Endothelial cell of umbilical vein (primary cell): ENCODE data around the gene EXOC3L1. TPM values are rescaled to one million over a fixed set of nuclear protein-coding genes. Genes with fewer than 3 reads are reported as not detected.

ENCODE experiments used
- BruUV-seq: library from RNA; stranded (reverse); fragments of 400-500 nt; replicated peaks from 2 replicates; lab custom pipeline; 2021; lab: Mats Ljungman, UMichigan
- CTCF ChIA-PET: fragments of 300-600, 350-600 bp; sonication (Branson Sonifier 250); formaldehyde crosslinking; loops from one replicate; lab custom pipeline; 2021; ENCODE audit warnings: antibody characterized with exemption, inconsistent platforms; lab: Charles Lee
- POLR2A ChIA-PET: fragments of 300-600, 350-600 bp; sonication (Branson Sonifier 250); formaldehyde crosslinking; loops from one replicate; lab custom pipeline; 2021; ENCODE audit warnings: antibody characterized with exemption, inconsistent platforms; lab: Charles Lee
- DNase-seq: peaks from one replicate; pipeline ENCODE4 v3.0.0-alpha.2; 2011; ENCODE audit warnings: low read depth, low spot score
- FAIRE-seq: peaks from 2 replicates; lab custom pipeline; 2011; peaks lifted over from hg19 to GRCh38; lab: Jason Lieb, UNC
- H2AFZ ChIP-seq: 2 replicates; pipeline ENCODE4 v1.6.0; 2012; ENCODE audit warnings: low read depth, low read length, control low read depth, inconsistent platforms
- H3K27ac ChIP-seq: 2 replicates; pipeline ENCODE4 v1.5.1; 2011; ENCODE audit warnings: low read depth, mild to moderate bottlenecking, control low read depth, low read length, moderate library complexity; ENCODE audit not compliant: insufficient read depth
- H3K27me3 ChIP-seq, 2 experiments: 2 replicates each; pipeline versions ENCODE4 v1.6.0 to v1.6.1; 2011; ENCODE audit warnings: low read length in 2 of 2, mixed read lengths in 1 of 2; ENCODE audit not compliant: control insufficient read depth in 2 of 2, insufficient read depth in 2 of 2
- H3K36me3 ChIP-seq, 2 experiments: 2 replicates in 1 of 2; 3 replicates in 1 of 2; pipeline ENCODE4 v1.5.1; 2011; ENCODE audit warnings: low read length in 2 of 2, mild to moderate bottlenecking in 1 of 2, moderate library complexity in 1 of 2; ENCODE audit not compliant: control insufficient read depth in 2 of 2, insufficient read depth in 2 of 2; ENCODE audit errors: extremely low read depth in 1 of 2
- H3K4me1 ChIP-seq: 3 replicates; pipeline ENCODE4 v1.5.1; 2011; ENCODE audit warnings: mild to moderate bottlenecking, low read length; ENCODE audit not compliant: control insufficient read depth, insufficient read depth; ENCODE audit errors: extremely low read depth
- H3K4me2 ChIP-seq: 2 replicates; pipeline ENCODE4 v1.6.1; 2011; ENCODE audit warnings: low read length, control low read depth, mixed read lengths; ENCODE audit not compliant: insufficient read depth
- H3K4me3 ChIP-seq, 3 experiments: fragments of 200-600 bp in 1 of 3; sonication (generic), shearing (Covaris generic) in 1 of 3; replicated peaks in 1 of 3; 2 replicates each; pipeline ENCODE4 v1.5.1; 2011 to 2016; ENCODE audit warnings: control low read depth in 3 of 3, low read length in 3 of 3, mild to moderate bottlenecking in 2 of 3, inconsistent platforms in 1 of 3, low read depth in 1 of 3, moderate library complexity in 1 of 3; ENCODE audit not compliant: insufficient read depth in 1 of 3
- H3K79me2 ChIP-seq: 2 replicates; pipeline ENCODE4 v1.6.0; 2012; ENCODE audit warnings: low read length, inconsistent platforms; ENCODE audit not compliant: control insufficient read depth, insufficient read depth
- H3K9ac ChIP-seq: replicated peaks from 2 replicates; pipeline ENCODE3; 2011; ENCODE audit warnings: low read length, control low read depth; ENCODE audit not compliant: insufficient read depth; ENCODE audit errors: extremely low read depth
- H3K9me1 ChIP-seq: replicated peaks from 3 replicates; pipeline ENCODE4 v1.6.0; 2011; ENCODE audit warnings: mild to moderate bottlenecking, low read length; ENCODE audit not compliant: control insufficient read depth, insufficient read depth; ENCODE audit errors: extremely low read depth
- H3K9me3 ChIP-seq: replicated peaks from 2 replicates; pipeline ENCODE4 v1.5.1; 2012; ENCODE audit warnings: low read length, inconsistent platforms; ENCODE audit not compliant: control insufficient read depth, insufficient read depth
- H4K20me1 ChIP-seq: replicated peaks from 2 replicates; pipeline ENCODE3; 2011; ENCODE audit warnings: mild to moderate bottlenecking, low read length; ENCODE audit not compliant: control insufficient read depth, insufficient read depth; ENCODE audit errors: extremely low read depth
- CTCF ChIP-seq, 2 donors: IDR thresholded peaks; 1 replicate in 1 of 2; 2 replicates in 1 of 2; pipeline ENCODE4 v1.5.1; 2011; ENCODE audit warnings: low read length in 2 of 2, mild to moderate bottlenecking in 2 of 2, moderate library complexity in 2 of 2, control low read depth in 1 of 2, inconsistent platforms in 1 of 2, low read depth in 1 of 2; ENCODE audit not compliant: insufficient read depth in 1 of 2; ENCODE audit errors: extremely low read depth in 1 of 2
- EZH2 ChIP-seq: IDR thresholded peaks from 2 replicates; pipeline ENCODE4 v1.6.1; 2012; ENCODE audit warnings: borderline replicate concordance, low read depth, mild to moderate bottlenecking, moderate library complexity, low read length, inconsistent platforms; ENCODE audit not compliant: severe bottlenecking
- FOS ChIP-seq: IDR thresholded peaks from 2 replicates; pipeline ENCODE4 v1.6.1; 2011; ENCODE audit warnings: mild to moderate bottlenecking, low read length, moderate library complexity, borderline replicate concordance; ENCODE audit not compliant: insufficient read depth
- GATA2 ChIP-seq: IDR thresholded peaks from 2 replicates; pipeline ENCODE4 v1.7.0; 2011; ENCODE audit warnings: low read depth, mild to moderate bottlenecking, moderate library complexity, mixed read lengths, low read length; ENCODE audit not compliant: insufficient read length, insufficient read depth
- JUN ChIP-seq: IDR thresholded peaks from 2 replicates; pipeline ENCODE4 v1.6.1; 2011; ENCODE audit warnings: borderline replicate concordance, low read depth; ENCODE audit not compliant: insufficient read length, insufficient read depth
- MAX ChIP-seq: IDR thresholded peaks from 2 replicates; pipeline ENCODE4 v1.6.1; 2011; ENCODE audit not compliant: insufficient read depth, insufficient read length
- MYC ChIP-seq: IDR thresholded peaks from one replicate; pipeline ENCODE4 v1.6.1; 2011; ENCODE audit warnings: mild to moderate bottlenecking, low read depth, low read length
- POLR2A ChIP-seq: IDR thresholded peaks from 2 replicates; pipeline ENCODE4 v1.6.1; 2012; ENCODE audit warnings: low read depth, mild to moderate bottlenecking, control low read depth, low read length
- POLR2AphosphoS5 ChIP-seq: IDR thresholded peaks from 2 replicates; pipeline ENCODE4 v1.6.1; 2012; ENCODE audit warnings: low read depth, mild to moderate bottlenecking, control low read depth, low read length, moderate library complexity; ENCODE audit not compliant: insufficient read depth
- dilution Hi-C: fragments of 300-500 bp; cut with MboI; formaldehyde crosslinking; loops from one replicate; pipeline ENCODE4 v1.15.0; 2019; ENCODE audit warnings: low sequenced_read_pairs; ENCODE audit not compliant: extremely low pct_ligation_motif_present
- intact Hi-C: fragments of 100-400 bp; cut with micrococcal nuclease; formaldehyde crosslinking; loops from one replicate; pipeline ENCODE4 v1.10.0; 2022
- polyA plus RNA-seq, 4 experiments: library from polyadenylated mRNA; depleted of rRNA in 3 of 4; stranded (reverse) in 3 of 4; unstranded in 1 of 4; fragments of >200 nt; gene quantifications; 2 replicates each; pipeline versions ENCODE4 v1.2.1 to v1.2.3, GENCODE V29; 2011 to 2012; ENCODE audit warnings: missing spikeins in 1 of 4
- total RNA-seq: library from RNA; stranded (reverse); gene quantifications from 2 replicates; pipeline ENCODE4 v1.2.3, GENCODE V29; 2021

EXOC3L1 gene
- total and polyA plus RNA-seq, 2 donors (not counting 3 experiments of a cell fraction or from before 2014, with no cell fraction given), result 10.8 to 11.6 TPM

GRCh38 chr16:67194260-67194659 lies 4.3 kb upstream of the EXOC3L1 start:
- POLR2A ChIA-PET, result no interaction called here
- intact Hi-C loops (loop anchor here (5.0 to 10.0 kb wide), 2 partner anchors 33 to 201 kb away; partner anchors contain the start of genes TMEM208 and TPPP3), dilution Hi-C loops (no loop called here)
- H3K36me3 ChIP-seq, result peaks cover 19 to 38% of the 10 kb centered on the region in 2 experiments
- H3K4me1 ChIP-seq, result peaks cover 38% of the 10 kb centered on the region
- no peak overlapping the region for H3K9ac ChIP-seq
- peak overlapping the region; percentile 8 for H3K27ac ChIP-seq
- peaks cover 46% of the 10 kb centered on the region for H3K79me2 ChIP-seq
- peak overlapping the region; percentile 69 for H3K4me2 ChIP-seq
- TF ChIP-seq GATA2 (no peak), EZH2 (no peak), CTCF (IDR thresholded peaks at IDR 0.05; ENCODE audit: extremely low read depth in 1 of 2, insufficient read depth in 1 of 2, low read depth in 1 of 2, low read length in 2 of 2) (no peak), POLR2AphosphoS5 (no peak), POLR2A (no peak), MYC (no peak), JUN (no peak), MAX (no peak), FOS (no peak)
- no peaks in the 10 kb centered on the region for H3K9me1 ChIP-seq
- no peaks in the 10 kb centered on the region for H4K20me1 ChIP-seq
- H2AFZ ChIP-seq, result no peak overlapping the region
- DNase-seq, result no peak
- no peaks in the 10 kb centered on the region for H3K27me3 ChIP-seq
- no TSS peak for BruUV-seq
- no peak overlapping the region for H3K4me3 ChIP-seq
- CTCF ChIA-PET, result interaction anchor here (1.1 to 1.3 kb wide), 2 partner anchors 9 to 10 kb away, joined by 3 read pairs; no protein-coding TSS in a partner anchor
- H3K9me3 ChIP-seq, result no peaks in the 10 kb centered on the region
- no peak for FAIRE-seq
